ENCODE data around the gene ARRDC1. TPM values are rescaled to one million over a fixed set of nuclear protein-coding genes. Genes with fewer than 3 reads are reported as not detected.
"Not testable (repeated sequence)": the region's sequence is repeated elsewhere in the genome, so short reads cannot be mapped to it uniquely, and the experiment has no call there.

ARRDC1 gene
- total RNA-seq, 1 donor from 2014 or later = 69.1 TPM

GRCh38 chr9:137619240-137620047 is 14.0 kb downstream of the ARRDC1 start:
- no peaks in the 10 kb centered on the region for H3K27me3 ChIP-seq
- peaks cover 38% of the 10 kb centered on the region for H3K4me1 ChIP-seq
- intact Hi-C loops (cut with DNase I) = no loop called here
- DNase-seq (peak; percentile 74), ATAC-seq (peak; percentile 12)
- H3K4me3 ChIP-seq = peak overlapping the region; percentile 62
- no peaks in the 10 kb centered on the region for H3K9me3 ChIP-seq
- TF ChIP-seq CTCF (IDR thresholded peaks at IDR 0.05) = no peak
- H3K36me3 ChIP-seq = peaks cover 24% of the 10 kb centered on the region
- H3K27ac ChIP-seq = peak overlapping the region; percentile 85

- DNase-seq (no peak), ATAC-seq (no peak)
- Histone ChIP-seq H3K27ac (peak overlapping the region; percentile 85), H3K9me3 (no peaks in the 10 kb centered on the region), H3K36me3 (peaks cover 18% of the 10 kb centered on the region), H3K4me1 (peaks cover 38% of the 10 kb centered on the region), H3K27me3 (no peaks in the 10 kb centered on the region), H3K4me3 (peak overlapping the region; percentile 62)
- no peak for TF ChIP-seq CTCF (IDR thresholded peaks at IDR 0.05)
- intact Hi-C loops (cut with DNase I) = no loop called here
Observed at GRCh38 chr9:137620048-137620405, 14.5 kb downstream of the ARRDC1 start.

GRCh38 chr9:137620581-137620980 is 15.1 kb downstream of the ARRDC1 start:
- peak overlapping the region; percentile 85 for H3K27ac ChIP-seq
- TF ChIP-seq CTCF (IDR thresholded peaks at IDR 0.05) = no peak
- H3K36me3 ChIP-seq = peaks cover 13% of the 10 kb centered on the region
- ATAC-seq = no peak
- H3K9me3 ChIP-seq = no peaks in the 10 kb centered on the region
- intact Hi-C loops (cut with DNase I) = no loop called here
- H3K4me1 ChIP-seq = peaks cover 38% of the 10 kb centered on the region
- no peaks in the 10 kb centered on the region for H3K27me3 ChIP-seq
- peak overlapping the region; percentile 62 for H3K4me3 ChIP-seq
- no peak for DNase-seq

GRCh38 chr9:137621131-137621757 is 15.8 kb downstream of the ARRDC1 start:
- TF ChIP-seq CTCF (IDR thresholded peaks at IDR 0.05) = peak; percentile 32
- H3K9me3 ChIP-seq = no peaks in the 10 kb centered on the region
- DNase-seq (no peak), ATAC-seq (no peak)
- H3K4me3 ChIP-seq = no peak overlapping the region
- intact Hi-C loops (cut with DNase I) = no loop called here
- H3K4me1 ChIP-seq = peaks cover 38% of the 10 kb centered on the region
- H3K27me3 ChIP-seq = no peaks in the 10 kb centered on the region
- no peak overlapping the region for H3K27ac ChIP-seq
- peaks cover 8% of the 10 kb centered on the region for H3K36me3 ChIP-seq

GRCh38 chr9:137622211-137622610 is 16.7 kb downstream of the ARRDC1 start:
- H3K9me3 ChIP-seq; intact Hi-C loops (cut with DNase I); H3K27me3 ChIP-seq; H3K27ac ChIP-seq; H3K4me3 ChIP-seq; H3K36me3 ChIP-seq; ATAC-seq; DNase-seq: not testable (repeated sequence)
- peaks cover 35% of the 10 kb centered on the region for H3K4me1 ChIP-seq

- H3K36me3 ChIP-seq = no peaks in the 10 kb centered on the region
- H3K4me3 ChIP-seq = no peak overlapping the region
- no peaks in the 10 kb centered on the region for H3K27me3 ChIP-seq
- peaks cover 43% of the 10 kb centered on the region for H3K4me1 ChIP-seq
- ATAC-seq = no peak
- intact Hi-C loops (cut with DNase I) = no loop called here
- no peak overlapping the region for H3K27ac ChIP-seq
- no peak for DNase-seq
- H3K9me3 ChIP-seq = no peaks in the 10 kb centered on the region
- TF ChIP-seq CTCF (IDR thresholded peaks at IDR 0.05) = no peak
Observed at GRCh38 chr9:137626464-137626863, 21.0 kb downstream of the ARRDC1 start.

- H3K36me3 ChIP-seq; ATAC-seq; intact Hi-C loops (cut with DNase I); H3K4me3 ChIP-seq; H3K9me3 ChIP-seq; H3K27ac ChIP-seq; H3K27me3 ChIP-seq; DNase-seq: not testable (repeated sequence)
- H3K4me1 ChIP-seq = peaks cover 39% of the 10 kb centered on the region
Observed at GRCh38 chr9:137627406-137627805, 21.9 kb downstream of the ARRDC1 start.

All from upper lobe of right lung (tissue), 1 donor.